HG03045 (cell line): ENCODE data around the gene TLL2.

Experiments
- ATAC-seq: cut with Tn5 transposase; IDR thresholded peaks from one replicate; pipeline ENCODE4 v1.9.1; 2021; ENCODE audit warnings: mild to moderate bottlenecking, moderate library complexity; ENCODE audit not compliant: unreplicated experiment

TLL2 gene

GRCh38 chr10:96509017-96509641 lies 4.6 kb downstream of the TLL2 start:
- ATAC-seq: no peak

- ATAC-seq: no peak
These were observed 6.7 kb downstream of the TLL2 start for GRCh38 chr10:96507044-96507443.

GRCh38 chr10:96505150-96506136 lies 8.3 kb downstream of the TLL2 start:
- ATAC-seq: no peak

GRCh38 chr10:96502561-96503282 lies 11.0 kb downstream of the TLL2 start:
- ATAC-seq: no peak

- ATAC-seq: no peak
These were observed 11.7 kb downstream of the TLL2 start for GRCh38 chr10:96501985-96502384.

- ATAC-seq: no peak
These were observed 13.2 kb downstream of the TLL2 start for GRCh38 chr10:96500519-96500918.

- no peak for ATAC-seq
These were observed 13.7 kb downstream of the TLL2 start for GRCh38 chr10:96500050-96500449.

- no peak for ATAC-seq
These were observed 16.3 kb downstream of the TLL2 start for GRCh38 chr10:96497391-96497790.

- ATAC-seq: no peak
These were observed 17.3 kb downstream of the TLL2 start for GRCh38 chr10:96496281-96496925.

- ATAC-seq: no peak
These were observed 18.2 kb downstream of the TLL2 start for GRCh38 chr10:96495544-96495943.

GRCh38 chr10:96494694-96495093 lies 19.0 kb downstream of the TLL2 start:
- ATAC-seq: no peak

- no peak for ATAC-seq
These were observed 19.7 kb downstream of the TLL2 start for GRCh38 chr10:96493871-96494525.

- no peak for ATAC-seq
These were observed 20.5 kb downstream of the TLL2 start for GRCh38 chr10:96493254-96493653.

GRCh38 chr10:96491303-96491702 lies 22.4 kb downstream of the TLL2 start:
- no peak for ATAC-seq

GRCh38 chr10:96488161-96488935 lies 25.4 kb downstream of the TLL2 start:
- ATAC-seq: no peak

- ATAC-seq: no peak
These were observed 30.7 kb downstream of the TLL2 start for GRCh38 chr10:96482815-96483588.

- ATAC-seq: no peak
These were observed 35.4 kb downstream of the TLL2 start for GRCh38 chr10:96478355-96478754.

GRCh38 chr10:96473866-96474265 lies 39.9 kb downstream of the TLL2 start:
- no peak for ATAC-seq
